ENCODE data around the gene LCN10. TPM values are rescaled to one million over a fixed set of nuclear protein-coding genes. Genes with fewer than 3 reads are reported as not detected.

The LCN10 gene
- total and polyA plus RNA-seq, 2 donors (not counting 3 experiments of a cell fraction or from before 2014, with no cell fraction given) = not detected

- FAIRE-seq = no peak
- Histone ChIP-seq H2AFZ (ENCODE audit: low read depth, low read length) (no peak overlapping the region), H3K9me1 (replicated peaks; ENCODE audit: control insufficient read depth, extremely low read depth, insufficient read depth, low read length) (no peaks in the 10 kb centered on the region), H3K9ac (replicated peaks; ENCODE audit: extremely low read depth, insufficient read depth, low read length) (no peak overlapping the region), H3K4me2 (ENCODE audit: insufficient read depth, low read length) (no peak overlapping the region), H3K4me1 (ENCODE audit: control insufficient read depth, extremely low read depth, insufficient read depth, low read length) (no peaks in the 10 kb centered on the region), H3K79me2 (ENCODE audit: control insufficient read depth, insufficient read depth, low read length) (no peaks in the 10 kb centered on the region), H3K9me3 (replicated peaks; ENCODE audit: control insufficient read depth, insufficient read depth, low read length) (no peaks in the 10 kb centered on the region), H3K27ac (ENCODE audit: insufficient read depth, low read depth, low read length) (no peak overlapping the region), H3K36me3 (ENCODE audit: control insufficient read depth in 2 of 2, extremely low read depth in 1 of 2, insufficient read depth in 2 of 2, low read length in 2 of 2) (no peaks in the 10 kb centered on the region), H4K20me1 (replicated peaks; ENCODE audit: control insufficient read depth, extremely low read depth, insufficient read depth, low read length) (no peaks in the 10 kb centered on the region), H3K27me3 (ENCODE audit: control insufficient read depth in 2 of 2, insufficient read depth in 2 of 2, low read length in 2 of 2) (no peaks in the 10 kb centered on the region), H3K4me3 (replicated peaks in 1 of 3; ENCODE audit: insufficient read depth in 1 of 3, low read depth in 1 of 3, low read length in 3 of 3) (no peak overlapping the region)
- no TSS peak for BruUV-seq (replicated peaks)
- no peak for DNase-seq (ENCODE audit: low read depth, low spot score)
- POLR2A ChIA-PET = no interaction called here
- TF ChIP-seq JUN (IDR thresholded peaks at IDR 0.05; ENCODE audit: borderline replicate concordance, insufficient read depth, insufficient read length, low read depth) (no peak), POLR2A (IDR thresholded peaks at IDR 0.05; ENCODE audit: low read depth, low read length) (no peak), MYC (IDR thresholded peaks at IDR 0.05; ENCODE audit: low read depth, low read length) (no peak), FOS (IDR thresholded peaks at IDR 0.05; ENCODE audit: borderline replicate concordance, insufficient read depth, low read length) (no peak), GATA2 (IDR thresholded peaks at IDR 0.05; ENCODE audit: insufficient read depth, insufficient read length, low read depth, low read length) (no peak), POLR2AphosphoS5 (IDR thresholded peaks at IDR 0.05; ENCODE audit: insufficient read depth, low read depth, low read length) (no peak), MAX (IDR thresholded peaks at IDR 0.05; ENCODE audit: insufficient read depth, insufficient read length) (no peak), EZH2 (IDR thresholded peaks at IDR 0.05; ENCODE audit: borderline replicate concordance, low read depth, low read length, severe bottlenecking) (no peak)
- TF ChIP-seq, protein P1, sequence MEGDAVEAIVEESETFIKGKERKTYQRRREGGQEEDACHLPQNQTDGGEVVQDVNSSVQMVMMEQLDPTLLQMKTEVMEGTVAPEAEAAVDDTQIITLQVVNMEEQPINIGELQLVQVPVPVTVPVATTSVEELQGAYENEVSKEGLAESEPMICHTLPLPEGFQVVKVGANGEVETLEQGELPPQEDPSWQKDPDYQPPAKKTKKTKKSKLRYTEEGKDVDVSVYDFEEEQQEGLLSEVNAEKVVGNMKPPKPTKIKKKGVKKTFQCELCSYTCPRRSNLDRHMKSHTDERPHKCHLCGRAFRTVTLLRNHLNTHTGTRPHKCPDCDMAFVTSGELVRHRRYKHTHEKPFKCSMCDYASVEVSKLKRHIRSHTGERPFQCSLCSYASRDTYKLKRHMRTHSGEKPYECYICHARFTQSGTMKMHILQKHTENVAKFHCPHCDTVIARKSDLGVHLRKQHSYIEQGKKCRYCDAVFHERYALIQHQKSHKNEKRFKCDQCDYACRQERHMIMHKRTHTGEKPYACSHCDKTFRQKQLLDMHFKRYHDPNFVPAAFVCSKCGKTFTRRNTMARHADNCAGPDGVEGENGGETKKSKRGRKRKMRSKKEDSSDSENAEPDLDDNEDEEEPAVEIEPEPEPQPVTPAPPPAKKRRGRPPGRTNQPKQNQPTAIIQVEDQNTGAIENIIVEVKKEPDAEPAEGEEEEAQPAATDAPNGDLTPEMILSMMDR (IDR thresholded peaks at IDR 0.05; ENCODE audit: extremely low read depth in 1 of 2, insufficient read depth in 1 of 2, low read depth in 1 of 2, low read length in 2 of 2) = no peak
- dilution Hi-C loops (cut with MboI; ENCODE audit: extremely low pct_ligation_motif_present, low sequenced_read_pairs) (no loop called here), intact Hi-C loops (cut with micrococcal nuclease) (no loop called here)
- CTCF ChIA-PET = interaction anchor here (1.1 to 2.1 kb wide), 3 partner anchors 9 to 31 kb away, joined by 3 to 7 read pairs (median 5); partner anchors contain the start of genes LCN10 and TMEM141
Observed at GRCh38 chr9:136759436-136760325, 16.9 kb upstream of the LCN10 start.
